ENCODE results near the gene RTKN. TPM values are rescaled to one million over a fixed set of nuclear protein-coding genes. Genes with fewer than 3 reads are reported as not detected.

The RTKN gene
- total and polyA plus RNA-seq, 2 donors = 9.5 to 17.2 TPM

DNA sequence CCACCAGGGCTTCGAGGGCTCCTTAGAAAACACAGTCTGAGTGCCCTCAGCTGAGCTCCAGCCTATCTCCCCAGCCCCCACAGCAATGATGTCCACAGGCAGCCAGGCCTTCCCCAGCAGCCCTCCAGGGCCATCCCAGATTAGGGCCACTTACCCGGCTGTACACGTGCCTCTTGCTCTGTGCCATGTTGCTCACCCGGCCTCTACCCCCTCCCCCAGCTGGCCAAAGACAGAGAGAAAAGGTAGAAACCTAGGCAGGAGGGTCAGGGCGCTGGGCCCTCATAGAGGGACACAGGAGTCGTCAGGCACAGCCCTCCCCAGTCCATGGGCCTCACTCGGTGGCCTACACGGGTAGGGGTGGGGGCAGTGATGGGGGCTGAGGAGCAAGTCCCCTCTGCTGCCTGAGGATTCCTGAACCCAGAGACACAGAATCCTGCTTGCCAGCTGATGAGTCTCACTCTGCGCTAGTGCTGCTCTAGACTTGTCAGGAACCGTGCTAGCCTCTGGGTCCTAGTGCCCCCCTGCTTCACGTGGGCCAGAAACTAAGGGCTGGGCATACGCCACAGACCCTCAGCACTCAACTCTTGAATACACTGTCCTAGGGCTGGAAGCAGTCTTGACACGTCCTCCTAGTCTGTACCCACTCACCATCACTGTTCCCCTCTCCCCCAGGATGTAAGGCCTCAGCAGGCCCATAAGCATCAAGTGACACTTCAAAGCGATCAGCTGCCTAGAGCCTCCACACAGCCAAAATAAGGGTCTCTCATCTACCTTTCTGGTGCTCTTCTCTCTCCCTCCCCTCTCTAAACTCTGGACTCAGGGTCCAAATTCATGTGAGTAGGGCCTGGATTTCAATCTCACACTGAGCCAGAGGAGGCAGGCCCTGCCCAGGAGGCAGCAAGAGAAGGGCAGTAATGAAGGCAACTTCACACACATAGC, 61.6 kb downstream of the RTKN start, which contains the start of gene DCTN1:
DCTN1 (minus strand) TSS at position 461 of the 939 bp plus-strand sequence; CDS start at position 187, 274 bp downstream.
- 68% methylated on average over 14 of the region's 14 CpGs for WGBS
- Histone ChIP-seq H3K4me1 (ENCODE audit: control insufficient read depth in 2 of 2, insufficient read depth in 2 of 2, low read length in 2 of 2) (peaks cover 4 to 24% of the 10 kb centered on the region in 2 donors), H3K27ac (ENCODE audit: low read depth in 1 of 2, low read length in 1 of 2) (no peak within 1 kb of the TSS), H3K9me3 (ENCODE audit: control insufficient read depth in 2 of 2, insufficient read depth in 1 of 2, low read length in 1 of 2) (no peaks in the 10 kb centered on the region), H3K27me3 (ENCODE audit: control insufficient read depth in 2 of 2, insufficient read depth in 1 of 2, low read length in 1 of 2) (no peaks in the 10 kb centered on the region), H3K36me3 (ENCODE audit: control insufficient read depth in 2 of 2, insufficient read depth in 2 of 2, low read length in 1 of 2) (peaks cover 26 to 33% of the 10 kb centered on the region in 2 donors), H3K4me3 (ENCODE audit: low read length in 2 of 2) (peak within 1 kb of the TSS in 1 of 2 donors; percentile 8)
- DNase-seq (ENCODE audit: low read depth in 6 of 9, low spot score in 9 of 9) = peak in 7 of 9 donors; percentile 8 to 52 (median 38)

DNA sequence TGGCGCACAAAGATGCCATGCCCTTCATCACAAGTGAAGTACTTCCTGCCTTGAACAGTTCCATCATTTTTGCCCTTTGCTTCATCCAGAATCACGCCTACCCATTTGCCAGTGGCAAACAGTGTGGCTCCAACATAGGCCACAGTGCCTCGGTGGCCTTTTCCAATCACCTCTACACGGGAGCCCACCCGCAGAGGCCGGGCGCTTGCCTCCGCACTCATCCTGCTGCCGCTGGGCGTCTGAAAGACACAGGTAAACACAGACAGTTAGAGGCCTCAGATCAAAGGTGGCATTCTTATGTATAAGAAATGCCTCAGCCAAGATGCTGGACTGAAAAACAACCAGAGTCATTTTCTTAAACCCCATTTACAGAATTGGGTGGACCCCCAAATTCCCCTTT, 63.7 kb downstream of the RTKN start:
- H3K4me1 ChIP-seq (ENCODE audit: control insufficient read depth in 2 of 2, insufficient read depth in 2 of 2, low read length in 2 of 2) = peaks cover 4 to 24% of the 10 kb centered on the region in 2 donors
- peaks cover 18 to 24% of the 10 kb centered on the region in 2 donors for H3K36me3 ChIP-seq (ENCODE audit: control insufficient read depth in 2 of 2, insufficient read depth in 2 of 2, low read length in 1 of 2)
- H3K27ac ChIP-seq (ENCODE audit: low read depth in 1 of 2, low read length in 1 of 2) = no peak overlapping the region
- no peak overlapping the region for H3K4me3 ChIP-seq (ENCODE audit: low read length in 2 of 2)
- WGBS = 96% methylated on average over 10 of the region's 10 CpGs
- no peak for DNase-seq (ENCODE audit: low read depth in 6 of 9, low spot score in 9 of 9)
- H3K9me3 ChIP-seq (ENCODE audit: control insufficient read depth in 2 of 2, insufficient read depth in 1 of 2, low read length in 1 of 2) = no peaks in the 10 kb centered on the region
- no peaks in the 10 kb centered on the region for H3K27me3 ChIP-seq (ENCODE audit: control insufficient read depth in 2 of 2, insufficient read depth in 1 of 2, low read length in 1 of 2)

DNA sequence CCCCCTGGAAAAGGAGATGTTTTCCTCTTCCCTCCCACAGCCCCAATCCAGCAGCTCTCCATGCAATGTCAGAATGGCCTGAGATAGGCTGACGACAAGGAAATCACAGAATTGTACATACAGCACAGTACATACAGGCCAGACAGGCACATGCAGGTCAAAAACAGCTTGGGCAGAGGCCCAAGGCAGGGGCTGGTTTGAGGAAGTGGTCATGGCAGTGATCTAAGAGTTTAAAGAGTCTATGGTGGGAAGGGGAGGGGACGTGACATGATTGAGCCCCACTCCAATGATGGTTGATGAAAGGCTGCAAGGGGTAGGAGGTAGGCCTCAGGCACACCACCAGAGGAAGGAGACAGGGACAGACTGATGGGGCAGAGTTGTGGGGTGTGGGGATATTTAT, 65.9 kb downstream of the RTKN start:
- WGBS = 93% methylated on average over 2 of the region's 2 CpGs
- Histone ChIP-seq H3K27me3 (ENCODE audit: control insufficient read depth in 2 of 2, insufficient read depth in 1 of 2, low read length in 1 of 2) (no peaks in the 10 kb centered on the region), H3K36me3 (ENCODE audit: control insufficient read depth in 2 of 2, insufficient read depth in 2 of 2, low read length in 1 of 2) (peaks cover 25 to 31% of the 10 kb centered on the region in 2 donors), H3K27ac (ENCODE audit: low read depth in 1 of 2, low read length in 1 of 2) (no peak overlapping the region), H3K4me1 (ENCODE audit: control insufficient read depth in 2 of 2, insufficient read depth in 2 of 2, low read length in 2 of 2) (peaks cover 4 to 24% of the 10 kb centered on the region in 2 donors), H3K9me3 (ENCODE audit: control insufficient read depth in 2 of 2, insufficient read depth in 1 of 2, low read length in 1 of 2) (no peaks in the 10 kb centered on the region), H3K4me3 (ENCODE audit: low read length in 2 of 2) (no peak overlapping the region)
- DNase-seq (ENCODE audit: low read depth in 6 of 9, low spot score in 9 of 9) = no peak

Other genes with a start within 250 kb of the RTKN start
- 45.1 TPM for gene MTHFD2, start 243.3 kb downstream of the RTKN start, total RNA-seq
- gene MTHFD2, start 243.3 kb downstream of the RTKN start, polyA plus RNA-seq = 47.0 TPM
- gene SLC4A5, start 98.5 kb downstream of the RTKN start, total RNA-seq = 0.85 TPM
- 2.5 TPM for gene SLC4A5, start 98.5 kb downstream of the RTKN start, polyA plus RNA-seq
- 54.3 TPM for gene DCTN1, start 61.6 kb downstream of the RTKN start, total RNA-seq
- 68.2 TPM for gene DCTN1, start 61.6 kb downstream of the RTKN start, polyA plus RNA-seq
- gene C2orf81, start 20.3 kb downstream of the RTKN start, total RNA-seq = 0.66 TPM
- 5.3 TPM for gene C2orf81, start 20.3 kb downstream of the RTKN start, polyA plus RNA-seq
- 35.6 TPM for gene WDR54, start 20.2 kb downstream of the RTKN start, total RNA-seq
- 32.5 TPM for gene WDR54, start 20.2 kb downstream of the RTKN start, polyA plus RNA-seq
- 27.0 TPM for gene INO80B, start 13.2 kb upstream of the RTKN start, total RNA-seq
- 53.0 TPM for gene INO80B, start 13.2 kb upstream of the RTKN start, polyA plus RNA-seq
- gene WBP1, start 16.5 kb upstream of the RTKN start, total RNA-seq = 56.4 TPM
- 114 TPM for gene WBP1, start 16.5 kb upstream of the RTKN start, polyA plus RNA-seq
- 27.6 TPM for gene MOGS, start 23.4 kb upstream of the RTKN start, total RNA-seq
- 38.5 TPM for gene MOGS, start 23.4 kb upstream of the RTKN start, polyA plus RNA-seq
- gene MRPL53, start 30.7 kb upstream of the RTKN start, total RNA-seq = 101 TPM
- 67.7 TPM for gene MRPL53, start 30.7 kb upstream of the RTKN start, polyA plus RNA-seq
- gene CCDC142, start 41.1 kb upstream of the RTKN start, total RNA-seq = 9.1 TPM
- 6.7 TPM for gene CCDC142, start 41.1 kb upstream of the RTKN start, polyA plus RNA-seq
- 10.3 TPM for gene TTC31, start 41.1 kb upstream of the RTKN start, total RNA-seq
- 23.5 TPM for gene TTC31, start 41.1 kb upstream of the RTKN start, polyA plus RNA-seq
- gene LBX2, start 57.7 kb upstream of the RTKN start, total RNA-seq = 0.09 TPM
- 0.89 TPM for gene LBX2, start 57.7 kb upstream of the RTKN start, polyA plus RNA-seq
- gene PCGF1, start 65.8 kb upstream of the RTKN start, total RNA-seq = 14.1 TPM
- gene PCGF1, start 65.8 kb upstream of the RTKN start, polyA plus RNA-seq = 29.0 TPM
- 0.19 TPM for gene TLX2, start 72.5 kb upstream of the RTKN start, total RNA-seq
- gene TLX2, start 72.5 kb upstream of the RTKN start, polyA plus RNA-seq = 0.11 TPM
- gene DQX1, start 84.3 kb upstream of the RTKN start, total RNA-seq = 0.14 TPM
- 0.78 TPM for gene DQX1, start 84.3 kb upstream of the RTKN start, polyA plus RNA-seq
- 59.5 TPM for gene AUP1, start 87.8 kb upstream of the RTKN start, total RNA-seq
- gene AUP1, start 87.8 kb upstream of the RTKN start, polyA plus RNA-seq = 208 TPM
- 42.9 TPM for gene HTRA2, start 88.0 kb upstream of the RTKN start, total RNA-seq
- gene HTRA2, start 88.0 kb upstream of the RTKN start, polyA plus RNA-seq = 70.6 TPM
- gene LOXL3, start 112.0 kb upstream of the RTKN start, total RNA-seq = 1.4 TPM
- 1.6 TPM for gene LOXL3, start 112.0 kb upstream of the RTKN start, polyA plus RNA-seq
- 14.3 TPM for gene DOK1, start 112.8 kb upstream of the RTKN start, total RNA-seq
- gene DOK1, start 112.8 kb upstream of the RTKN start, polyA plus RNA-seq = 17.2 TPM
- 0.94 TPM for gene M1AP, start 206.4 kb upstream of the RTKN start, total RNA-seq
- gene M1AP, start 206.4 kb upstream of the RTKN start, polyA plus RNA-seq = 0.55 TPM
- 2.5 TPM for gene SEMA4F, start 212.3 kb upstream of the RTKN start, total RNA-seq
- gene SEMA4F, start 212.3 kb upstream of the RTKN start, polyA plus RNA-seq = 3.5 TPM